ENCODE data around the gene ZNF324.

ZNF324 gene

DNA sequence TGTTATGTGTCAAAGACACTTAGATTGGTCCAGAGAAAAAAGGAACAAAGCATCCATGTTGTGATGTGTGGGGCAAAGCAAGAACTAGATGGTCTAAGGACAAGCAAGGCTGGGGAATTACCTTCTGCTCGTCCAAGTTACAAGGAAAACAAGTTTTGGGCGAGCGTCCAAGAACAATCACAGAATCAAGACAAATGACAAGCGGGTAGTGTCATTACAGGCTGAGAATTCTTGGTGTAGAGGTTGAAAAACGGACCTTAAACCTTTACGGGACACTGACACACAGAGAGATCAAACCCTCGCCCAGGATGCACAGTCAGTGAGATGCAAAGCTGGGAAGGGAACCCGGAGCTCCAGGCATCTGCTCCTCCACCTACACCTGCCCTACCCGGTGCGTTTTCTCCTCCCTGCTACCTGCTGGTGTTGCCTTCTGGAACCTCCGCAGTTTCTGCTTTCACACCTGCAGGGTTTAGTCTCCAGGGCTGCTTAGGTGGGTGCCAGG lies 16.0 kb upstream of the ZNF324 start:
- H3K4me3 ChIP-seq (ENCODE audit: low read depth, low read length): peak overlapping the region; percentile 80
- TF ChIP-seq, protein P1, sequence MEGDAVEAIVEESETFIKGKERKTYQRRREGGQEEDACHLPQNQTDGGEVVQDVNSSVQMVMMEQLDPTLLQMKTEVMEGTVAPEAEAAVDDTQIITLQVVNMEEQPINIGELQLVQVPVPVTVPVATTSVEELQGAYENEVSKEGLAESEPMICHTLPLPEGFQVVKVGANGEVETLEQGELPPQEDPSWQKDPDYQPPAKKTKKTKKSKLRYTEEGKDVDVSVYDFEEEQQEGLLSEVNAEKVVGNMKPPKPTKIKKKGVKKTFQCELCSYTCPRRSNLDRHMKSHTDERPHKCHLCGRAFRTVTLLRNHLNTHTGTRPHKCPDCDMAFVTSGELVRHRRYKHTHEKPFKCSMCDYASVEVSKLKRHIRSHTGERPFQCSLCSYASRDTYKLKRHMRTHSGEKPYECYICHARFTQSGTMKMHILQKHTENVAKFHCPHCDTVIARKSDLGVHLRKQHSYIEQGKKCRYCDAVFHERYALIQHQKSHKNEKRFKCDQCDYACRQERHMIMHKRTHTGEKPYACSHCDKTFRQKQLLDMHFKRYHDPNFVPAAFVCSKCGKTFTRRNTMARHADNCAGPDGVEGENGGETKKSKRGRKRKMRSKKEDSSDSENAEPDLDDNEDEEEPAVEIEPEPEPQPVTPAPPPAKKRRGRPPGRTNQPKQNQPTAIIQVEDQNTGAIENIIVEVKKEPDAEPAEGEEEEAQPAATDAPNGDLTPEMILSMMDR (IDR thresholded peaks at IDR 0.05; ENCODE audit: low read depth, low read length): no peak

- TF ChIP-seq, protein P1 (IDR thresholded peaks at IDR 0.05; ENCODE audit: low read depth, low read length): no peak
Observed at GRCh38 chr19:58451358-58452101, 15.3 kb upstream of the ZNF324 start, which contains the start of gene ZNF324B. TSS of gene ZNF324B (plus strand) at chr19:58451622. CDS start at chr19:58453702, 2,080 bp downstream.

GRCh38 chr19:58453743-58454142 lies 13.1 kb upstream of the ZNF324 start:
- H3K4me3 ChIP-seq (ENCODE audit: low read depth, low read length): no peak overlapping the region
- TF ChIP-seq, protein P1 (IDR thresholded peaks at IDR 0.05; ENCODE audit: low read depth, low read length): no peak

More at GRCh38 chr19:58451358-58452101, 15.3 kb upstream of the ZNF324 start, which contains the start of gene ZNF324B:
- H3K4me3 ChIP-seq (ENCODE audit: low read depth, low read length): peak within 1 kb of the TSS; percentile 80

- TF ChIP-seq, protein P1 (IDR thresholded peaks at IDR 0.05; ENCODE audit: low read depth, low read length): no peak
- no peak overlapping the region for H3K4me3 ChIP-seq (ENCODE audit: low read depth, low read length)
Observed at GRCh38 chr19:58455306-58455705, 11.6 kb upstream of the ZNF324 start.

- no peak overlapping the region for H3K4me3 ChIP-seq (ENCODE audit: low read depth, low read length)
- TF ChIP-seq, protein P1 (IDR thresholded peaks at IDR 0.05; ENCODE audit: low read depth, low read length): no peak
Observed at GRCh38 chr19:58456111-58456510, 10.8 kb upstream of the ZNF324 start.

- H3K4me3 ChIP-seq (ENCODE audit: low read depth, low read length): no peak overlapping the region
- TF ChIP-seq, protein P1 (IDR thresholded peaks at IDR 0.05; ENCODE audit: low read depth, low read length): no peak
Observed at GRCh38 chr19:58460039-58460438, 6.8 kb upstream of the ZNF324 start.

GRCh38 chr19:58466089-58466759 lies 656 bp upstream of the ZNF324 start:
- H3K4me3 ChIP-seq (ENCODE audit: low read depth, low read length): peak overlapping the region; percentile 87
- TF ChIP-seq, protein P1 (IDR thresholded peaks at IDR 0.05; ENCODE audit: low read depth, low read length): no peak

Data from WI38 (cell line).